GM18870 (cell line): ENCODE results near the gene IFNA4.
A peak's percentile ranks its signal among the peaks of the same experiment; 100 is the strongest.
"Not testable (repeated sequence)": the region's sequence is repeated elsewhere in the genome, so short reads cannot be mapped to it uniquely, and the experiment has no call there.

Source experiments
- ATAC-seq: cut with Tn5 transposase; IDR thresholded peaks from one replicate; pipeline ENCODE4 v1.9.1; 2021; ENCODE audit warnings: moderate library complexity; ENCODE audit not compliant: unreplicated experiment

Gene IFNA4

GRCh38 chr9:21187487-21187886, at the start of gene IFNA4:
Gene IFNA4 (minus strand): TSS chr9:21187587. CDS start chr9:21187531, 56 bp downstream.
- not testable (repeated sequence) for ATAC-seq

DNA sequence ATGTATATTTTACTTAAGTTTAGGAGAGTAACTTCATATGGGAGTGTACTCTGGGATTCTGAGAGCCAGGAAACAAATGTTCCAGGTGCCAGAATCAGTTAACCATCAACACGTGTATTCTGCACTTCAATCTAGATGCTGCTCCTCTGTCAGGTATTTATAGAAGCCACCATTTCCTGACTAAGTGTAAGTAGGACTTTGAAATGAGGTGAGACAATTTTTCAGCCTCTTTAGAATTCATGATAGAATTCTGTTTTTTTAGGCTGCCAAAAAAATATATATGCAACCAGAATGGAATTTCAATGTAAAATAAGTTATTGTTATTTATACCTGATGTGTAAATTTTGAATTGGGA, 49.0 kb upstream of the IFNA4 start:
- not testable (repeated sequence) for ATAC-seq

- peak; percentile 75 for ATAC-seq
Observed at GRCh38 chr9:21235468-21236359, 48.3 kb upstream of the IFNA4 start.

DNA sequence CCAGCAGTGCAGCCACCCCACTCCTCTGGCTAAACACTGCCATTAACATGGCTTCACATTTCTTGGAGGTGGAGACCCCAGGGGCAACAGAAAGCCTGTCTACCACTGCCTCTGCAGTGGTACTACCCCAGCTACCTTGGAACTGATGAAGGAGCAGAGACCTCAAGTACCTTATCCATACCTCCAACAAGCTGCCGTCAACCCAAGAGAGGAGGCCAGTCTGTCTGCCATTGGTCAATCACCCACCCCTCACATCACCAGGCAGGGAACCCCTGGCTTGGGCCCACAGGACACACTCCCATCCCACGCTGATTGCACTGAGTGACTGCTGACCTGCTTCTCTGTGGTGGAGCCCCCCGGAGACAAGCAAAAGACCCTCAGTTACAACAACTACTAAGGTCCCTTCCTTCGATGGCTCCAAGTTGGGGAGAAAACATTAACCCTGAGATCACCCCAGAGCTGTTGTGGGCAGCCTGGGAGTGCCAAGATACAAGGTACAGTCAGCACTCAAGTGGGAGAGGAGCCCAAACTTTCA, 46.8 kb upstream of the IFNA4 start:
- no peak for ATAC-seq

DNA sequence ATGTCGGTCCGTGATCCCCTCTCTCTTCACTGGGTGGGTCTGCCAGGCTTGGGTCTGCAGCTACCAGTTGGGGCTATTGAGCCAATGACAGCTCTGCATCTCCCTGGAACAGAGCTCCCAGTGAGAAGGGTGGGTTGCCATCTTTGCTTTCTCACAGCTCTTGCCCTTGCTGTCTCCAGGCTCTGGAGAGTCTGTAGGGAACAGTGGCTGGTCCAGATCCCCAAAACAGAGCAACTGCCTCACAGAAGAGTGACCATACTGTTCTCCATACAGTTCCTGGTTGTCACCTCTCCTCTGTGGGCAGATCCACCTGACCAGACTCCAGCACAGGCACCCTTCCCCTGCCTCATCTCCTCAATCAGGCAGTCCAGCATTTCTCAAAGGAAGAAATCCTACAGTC, 45.9 kb upstream of the IFNA4 start:
- ATAC-seq: no peak

DNA sequence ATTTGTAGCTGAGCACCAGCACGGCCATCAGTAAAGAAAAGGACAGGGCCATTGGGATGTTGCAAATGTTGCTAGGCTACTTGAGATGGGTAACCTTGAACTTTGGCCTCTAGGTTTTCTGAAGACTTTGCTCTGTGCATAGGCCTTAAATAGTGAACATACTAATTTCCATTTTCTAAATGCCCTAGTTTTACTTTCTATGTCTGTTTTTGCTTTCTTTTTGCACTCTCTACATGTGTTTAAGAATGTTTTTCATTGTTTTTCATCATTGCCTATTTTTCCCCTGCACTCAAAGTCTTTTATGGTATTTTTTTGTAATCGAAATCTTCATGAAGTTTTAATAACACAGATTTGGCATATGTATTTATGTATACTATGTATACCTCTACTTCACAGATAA, 40.7 kb upstream of the IFNA4 start, which contains the start of gene IFNA17:
IFNA17 (minus strand) TSS at position 101 of the 400 bp plus-strand sequence; CDS start at position 52, 49 bp downstream.
- no peak for ATAC-seq

GRCh38 chr9:21217211-21217610, 29.8 kb upstream of the IFNA4 start, which contains the start of gene IFNA16:
Gene IFNA16 (minus strand): TSS chr9:21217311. CDS start chr9:21217305, 6 bp downstream.
- not testable (repeated sequence) for ATAC-seq

DNA sequence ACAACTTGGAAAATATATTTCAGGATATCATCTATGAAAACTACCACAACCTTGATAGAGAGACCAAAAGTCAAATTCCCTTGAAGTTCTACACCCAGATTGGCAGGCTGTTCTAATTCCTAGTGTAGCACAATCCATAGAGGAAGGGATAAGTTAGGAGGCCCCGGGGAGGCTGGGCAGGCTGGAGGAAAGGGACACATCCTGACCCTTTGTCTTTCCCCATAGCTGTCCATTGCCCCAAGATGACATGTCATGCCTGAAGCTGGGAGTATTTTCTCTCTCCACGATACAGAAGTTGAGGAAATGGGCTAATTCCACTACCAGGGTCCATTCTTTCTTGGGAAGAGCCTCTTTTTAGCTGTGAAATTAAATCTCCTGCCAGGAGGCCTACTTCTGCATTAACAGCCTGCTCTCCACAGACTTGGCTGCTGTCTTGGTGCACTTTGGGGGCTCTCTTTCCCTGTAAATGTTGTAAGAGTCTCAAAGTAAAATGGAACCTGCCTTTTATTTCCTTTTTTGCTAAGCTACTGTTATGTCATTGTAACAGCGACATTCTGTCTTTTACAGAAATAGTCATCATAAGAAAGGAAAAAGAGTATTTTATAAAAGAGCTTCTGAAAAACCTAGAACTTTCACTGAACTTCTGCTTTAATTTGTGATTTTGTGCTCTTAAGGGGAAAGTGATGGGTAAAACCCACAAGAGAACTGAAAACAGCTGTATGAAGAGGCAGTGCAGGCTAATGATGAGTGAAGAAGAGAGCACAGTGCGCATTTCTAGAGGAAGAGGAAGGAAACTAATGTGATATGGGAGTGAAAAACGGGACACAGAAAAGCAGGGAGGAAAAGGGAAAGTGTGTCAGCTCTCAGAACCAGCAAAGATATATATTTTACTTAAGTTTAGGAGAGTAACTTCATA, 26.3 kb upstream of the IFNA4 start:
- ATAC-seq: peak; percentile 74

GRCh38 chr9:21212160-21212559, 24.8 kb upstream of the IFNA4 start:
- not testable (repeated sequence) for ATAC-seq

- ATAC-seq: not testable (repeated sequence)
Observed at GRCh38 chr9:21210782-21211181, 23.4 kb upstream of the IFNA4 start.

- no peak for ATAC-seq
Observed at GRCh38 chr9:21210311-21210710, 22.9 kb upstream of the IFNA4 start.

- not testable (repeated sequence) for ATAC-seq
Observed at GRCh38 chr9:21207043-21207442, 19.7 kb upstream of the IFNA4 start, which contains the start of gene IFNA10. Gene IFNA10 (minus strand): TSS chr9:21207143. CDS start chr9:21207097, 46 bp downstream.

- no peak for ATAC-seq
Observed at GRCh38 chr9:21205204-21205603, 17.8 kb upstream of the IFNA4 start.

GRCh38 chr9:21202105-21202504, 14.7 kb upstream of the IFNA4 start, which contains the start of gene IFNA7:
Gene IFNA7 (minus strand): TSS chr9:21202205. CDS start chr9:21202165, 40 bp downstream.
- not testable (repeated sequence) for ATAC-seq

DNA sequence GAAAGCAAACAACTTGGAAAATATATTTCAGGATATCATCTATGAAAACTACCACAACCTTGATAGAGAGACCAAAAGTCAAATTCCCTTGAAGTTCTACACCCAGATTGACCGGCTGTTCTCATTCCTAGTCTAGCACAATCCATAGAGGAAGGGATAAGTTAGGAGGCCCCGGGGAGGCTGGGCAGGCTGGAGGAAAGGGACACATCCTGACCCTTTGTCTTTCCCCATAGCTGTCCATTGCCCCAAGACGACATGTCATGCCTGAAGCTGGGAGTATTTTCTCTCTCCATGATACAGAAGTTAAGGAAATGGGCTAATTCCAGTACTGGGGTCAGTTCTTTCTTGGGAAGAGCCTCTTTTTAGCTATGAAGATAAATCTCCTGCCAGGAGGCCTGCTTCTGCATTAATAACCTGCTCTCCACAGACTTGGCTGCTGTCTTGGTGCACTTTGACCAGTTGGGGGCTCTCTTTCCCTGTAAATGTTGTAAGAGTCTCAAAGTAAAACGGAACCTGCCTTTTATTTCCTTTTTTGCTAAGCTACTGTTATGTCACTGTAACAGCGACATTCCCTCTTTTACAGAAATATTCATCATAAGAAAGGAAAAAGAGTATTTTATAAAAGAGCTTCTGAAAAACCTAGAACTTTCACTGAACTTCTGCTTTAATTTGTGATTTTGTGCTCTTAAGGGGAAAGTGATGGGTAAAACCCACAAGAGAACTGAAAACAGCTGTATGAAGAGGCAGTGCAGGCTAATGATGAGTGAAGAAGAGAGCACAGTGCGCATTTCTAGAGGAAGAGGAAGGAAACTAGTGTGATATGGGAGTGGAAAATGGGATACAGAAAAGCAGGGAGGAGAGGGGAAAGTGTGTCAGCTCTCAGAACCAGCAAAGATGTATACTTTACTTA, 7.7 kb upstream of the IFNA4 start:
- peak; percentile 93 for ATAC-seq

- peak; percentile 94 for ATAC-seq
Observed at GRCh38 chr9:21182810-21183736, 4.3 kb downstream of the IFNA4 start.

- no peak for ATAC-seq
Observed at GRCh38 chr9:21174671-21175070, 12.7 kb downstream of the IFNA4 start.

- ATAC-seq: no peak
Observed at GRCh38 chr9:21172156-21172555, 15.2 kb downstream of the IFNA4 start.

- no peak for ATAC-seq
Observed at GRCh38 chr9:21171351-21171750, 16.0 kb downstream of the IFNA4 start.
